CD4-positive, alpha-beta memory T cell (primary cell): ENCODE data around the gene GPHA2. TPM values are rescaled to one million over a fixed set of nuclear protein-coding genes. Genes with fewer than 3 reads are reported as not detected.

Source experiments
- CTCF ChIA-PET: fragments of 350-600 bp; sonication (Branson Sonifier 250); formaldehyde crosslinking; loops from one replicate; lab custom pipeline; 2021; ENCODE audit warnings: inconsistent platforms; ENCODE audit not compliant: partially characterized antibody; lab: Charles Lee
- POLR2A ChIA-PET: fragments of 350-600 bp; sonication (Branson Sonifier 250); formaldehyde crosslinking; loops from one replicate; lab custom pipeline; 2021; ENCODE audit not compliant: partially characterized antibody; lab: Charles Lee
- DNase-seq, 5 donors: peaks; one replicate each; pipeline versions ENCODE4 v3.0.0 to v3.0.0-alpha.2; 2020 to 2022; ENCODE audit warnings: mixed read lengths in 1 of 5
- H3K27ac ChIP-seq: one replicate; pipeline ENCODE4 v1.7.0; 2013; ENCODE audit warnings: low read depth, low read length
- H3K27me3 ChIP-seq: 2 replicates; pipeline ENCODE4 v1.7.0; 2013; ENCODE audit warnings: mild to moderate bottlenecking, low read length, moderate library complexity; ENCODE audit not compliant: insufficient read depth
- H3K36me3 ChIP-seq: 2 replicates; pipeline ENCODE4 v1.7.0; 2013; ENCODE audit warnings: mild to moderate bottlenecking, low read length, moderate library complexity; ENCODE audit not compliant: insufficient read depth
- H3K4me1 ChIP-seq: 2 replicates; pipeline ENCODE4 v1.7.0; 2013; ENCODE audit warnings: mild to moderate bottlenecking, low read length, moderate library complexity; ENCODE audit not compliant: insufficient read depth
- H3K4me3 ChIP-seq, 2 donors: one replicate each; pipeline ENCODE4 v1.7.0; 2013; ENCODE audit warnings: low read length in 2 of 2, mild to moderate bottlenecking in 1 of 2
- H3K9me3 ChIP-seq, 2 donors: one replicate each; pipeline ENCODE4 v1.7.0; 2013; ENCODE audit warnings: low read length in 2 of 2, control low read depth in 1 of 2; ENCODE audit not compliant: control insufficient read depth in 1 of 2
- H3K27ac Mint-ChIP-seq, 7 donors: one replicate each; pipeline ENCODE4 v1.8.0; 2020 to 2021; ENCODE audit warnings: mixed read lengths in 7 of 7, mild to moderate bottlenecking in 6 of 7, inconsistent platforms in 3 of 7, moderate library complexity in 3 of 7
- H3K27me3 Mint-ChIP-seq, 2 donors: one replicate each; pipeline ENCODE4 v1.8.0; 2020 to 2021; ENCODE audit warnings: mixed read lengths in 2 of 2
- H3K36me3 Mint-ChIP-seq, 2 donors: one replicate each; pipeline ENCODE4 v1.8.0; 2020 to 2021; ENCODE audit warnings: mixed read lengths in 2 of 2, inconsistent platforms in 1 of 2, mild to moderate bottlenecking in 1 of 2
- H3K4me1 Mint-ChIP-seq, 4 donors: one replicate each; pipeline ENCODE4 v1.8.0; 2020 to 2021; ENCODE audit warnings: mixed read lengths in 4 of 4, mild to moderate bottlenecking in 1 of 4
- H3K4me3 Mint-ChIP-seq, 8 donors: one replicate each; pipeline ENCODE4 v1.8.0; 2020 to 2021; ENCODE audit warnings: mixed read lengths in 8 of 8, mild to moderate bottlenecking in 7 of 8, moderate library complexity in 6 of 8, inconsistent platforms in 3 of 8
- H3K9me3 Mint-ChIP-seq, 8 donors: one replicate each; pipeline ENCODE4 v1.8.0; 2020 to 2021; ENCODE audit warnings: mixed read lengths in 8 of 8, mild to moderate bottlenecking in 5 of 8, inconsistent platforms in 3 of 8, moderate library complexity in 1 of 8
- intact Hi-C: fragments of 100-400 bp; cut with micrococcal nuclease; formaldehyde crosslinking; loops from one replicate; pipeline ENCODE4 v1.15.1; 2023
- polyA plus RNA-seq, 2 donors: library from polyadenylated mRNA; unstranded; fragments of 300-500 nt; fragmentation: Illumina TruSeq; gene quantifications; one replicate each; pipeline ENCODE4 v1.2.3, GENCODE V29; 2021
- total RNA-seq, 2 experiments: library from RNA; stranded (reverse); gene quantifications; one replicate each; pipeline ENCODE4 v1.2.3, GENCODE V29; 2021

GPHA2 gene
- total and polyA plus RNA-seq, 4 experiments from 2014 or later, result 0.47 TPM; not detected in 3

- ChIA-PET POLR2A (no interaction called here), CTCF (no interaction called here)
- Mint-ChIP-seq H3K4me1 (peaks cover 7 to 25% (median 19%) of the 10 kb centered on the region in 4 donors), H3K36me3 (no peaks in the 10 kb centered on the region), H3K27me3 (no peaks in the 10 kb centered on the region), H3K27ac (peak overlapping the region in 3 of 7 donors; percentile 9 to 44 (median 31)), H3K9me3 (no peaks in the 10 kb centered on the region), H3K4me3 (no peak overlapping the region)
- H3K9me3 ChIP-seq, result no peaks in the 10 kb centered on the region
- H3K4me1 ChIP-seq, result peaks cover 11% of the 10 kb centered on the region
- H3K27ac ChIP-seq, result no peak overlapping the region
- H3K4me3 ChIP-seq, result no peak overlapping the region
- no peak for DNase-seq
- H3K27me3 ChIP-seq, result no peaks in the 10 kb centered on the region
- H3K36me3 ChIP-seq, result no peaks in the 10 kb centered on the region
- intact Hi-C loops, result no loop called here
Measured at GRCh38 chr11:64969209-64969608, 33.5 kb upstream of the GPHA2 start.

GRCh38 chr11:64967375-64967774 is 31.7 kb upstream of the GPHA2 start:
- peaks cover 10% of the 10 kb centered on the region for H3K4me1 ChIP-seq
- CTCF ChIA-PET, result interaction anchor here (1.1 kb wide), 1 partner anchor 11 kb away, joined by 3 read pairs; no protein-coding TSS in a partner anchor
- Mint-ChIP-seq H3K36me3 (no peaks in the 10 kb centered on the region), H3K9me3 (no peaks in the 10 kb centered on the region), H3K4me3 (no peak overlapping the region), H3K4me1 (peaks cover 7 to 25% (median 18%) of the 10 kb centered on the region in 4 donors), H3K27me3 (peaks cover 0 to 2% of the 10 kb centered on the region in 2 donors), H3K27ac (no peak overlapping the region)
- no peak for DNase-seq
- no peaks in the 10 kb centered on the region for H3K36me3 ChIP-seq
- H3K27ac ChIP-seq, result no peak overlapping the region
- intact Hi-C loops, result no loop called here
- H3K4me3 ChIP-seq, result no peak overlapping the region
- no peaks in the 10 kb centered on the region for H3K9me3 ChIP-seq
- POLR2A ChIA-PET, result no interaction called here
- H3K27me3 ChIP-seq, result no peaks in the 10 kb centered on the region

GRCh38 chr11:64963072-64963631 is 27.5 kb upstream of the GPHA2 start:
- H3K4me1 Mint-ChIP-seq, result peaks cover 0 to 5% (median 2%) of the 10 kb centered on the region in 4 donors
- H3K36me3 Mint-ChIP-seq, result no peaks in the 10 kb centered on the region
- CTCF ChIA-PET, result no interaction called here
- POLR2A ChIA-PET, result no interaction called here
- H3K27me3 Mint-ChIP-seq, result peaks cover 4 to 7% of the 10 kb centered on the region in 2 donors
- H3K27ac Mint-ChIP-seq, result no peak overlapping the region
- Histone ChIP-seq H3K36me3 (no peaks in the 10 kb centered on the region), H3K27me3 (no peaks in the 10 kb centered on the region), H3K4me3 (no peak overlapping the region), H3K9me3 (no peaks in the 10 kb centered on the region), H3K27ac (no peak overlapping the region), H3K4me1 (no peaks in the 10 kb centered on the region)
- H3K9me3 Mint-ChIP-seq, result no peaks in the 10 kb centered on the region
- intact Hi-C loops, result no loop called here
- DNase-seq, result no peak
- no peak overlapping the region for H3K4me3 Mint-ChIP-seq

GRCh38 chr11:64960719-64961118 is 25.0 kb upstream of the GPHA2 start:
- POLR2A ChIA-PET, result interaction anchor here (0.7 kb wide), 1 partner anchor 40 kb away, joined by 3 read pairs; no protein-coding TSS in a partner anchor
- intact Hi-C loops, result no loop called here
- H3K27me3 ChIP-seq, result no peaks in the 10 kb centered on the region
- H3K4me3 Mint-ChIP-seq, result no peak overlapping the region
- H3K36me3 ChIP-seq, result no peaks in the 10 kb centered on the region
- CTCF ChIA-PET, result no interaction called here
- H3K27ac Mint-ChIP-seq, result no peak overlapping the region
- H3K4me3 ChIP-seq, result no peak overlapping the region
- peaks cover 0 to 1% (median 0%) of the 10 kb centered on the region in 4 donors for H3K4me1 Mint-ChIP-seq
- H3K4me1 ChIP-seq, result no peaks in the 10 kb centered on the region
- no peak for DNase-seq
- H3K27ac ChIP-seq, result no peak overlapping the region
- no peaks in the 10 kb centered on the region for H3K9me3 ChIP-seq
- H3K9me3 Mint-ChIP-seq, result no peaks in the 10 kb centered on the region
- no peaks in the 10 kb centered on the region for H3K36me3 Mint-ChIP-seq
- H3K27me3 Mint-ChIP-seq, result peaks cover 4 to 7% of the 10 kb centered on the region in 2 donors

- no peak overlapping the region for H3K27ac Mint-ChIP-seq
- Histone ChIP-seq H3K4me1 (no peaks in the 10 kb centered on the region), H3K27me3 (no peaks in the 10 kb centered on the region), H3K9me3 (no peaks in the 10 kb centered on the region), H3K4me3 (no peak overlapping the region), H3K27ac (no peak overlapping the region), H3K36me3 (no peaks in the 10 kb centered on the region)
- no peaks in the 10 kb centered on the region for H3K9me3 Mint-ChIP-seq
- DNase-seq, result no peak
- ChIA-PET POLR2A (no interaction called here), CTCF (no interaction called here)
- no peaks in the 10 kb centered on the region for H3K36me3 Mint-ChIP-seq
- H3K4me1 Mint-ChIP-seq, result no peaks in the 10 kb centered on the region
- no peak overlapping the region for H3K4me3 Mint-ChIP-seq
- intact Hi-C loops, result no loop called here
- H3K27me3 Mint-ChIP-seq, result peaks cover 4 to 7% of the 10 kb centered on the region in 2 donors
Measured at GRCh38 chr11:64959498-64959897, 23.8 kb upstream of the GPHA2 start.

GRCh38 chr11:64954201-64954600 is 18.5 kb upstream of the GPHA2 start:
- Histone ChIP-seq H3K27ac (no peak overlapping the region), H3K4me3 (no peak overlapping the region), H3K27me3 (no peaks in the 10 kb centered on the region), H3K36me3 (no peaks in the 10 kb centered on the region), H3K9me3 (no peaks in the 10 kb centered on the region), H3K4me1 (no peaks in the 10 kb centered on the region)
- ChIA-PET POLR2A (interaction anchor here (1.0 kb wide), 1 partner anchor 49 kb away, joined by 3 read pairs; no protein-coding TSS in a partner anchor), CTCF (no interaction called here)
- Mint-ChIP-seq H3K27ac (no peak overlapping the region), H3K4me3 (no peak overlapping the region), H3K9me3 (no peaks in the 10 kb centered on the region), H3K27me3 (peaks cover 2 to 8% of the 10 kb centered on the region in 2 donors), H3K4me1 (no peaks in the 10 kb centered on the region), H3K36me3 (no peaks in the 10 kb centered on the region)
- intact Hi-C loops, result no loop called here
- DNase-seq, result no peak

GRCh38 chr11:64951529-64951928 is 15.8 kb upstream of the GPHA2 start:
- POLR2A ChIA-PET, result no interaction called here

More at GRCh38 chr11:64951529-64951928, 15.8 kb upstream of the GPHA2 start:
- H3K27me3 Mint-ChIP-seq, result peaks cover 0 to 8% of the 10 kb centered on the region in 2 donors
- no peaks in the 10 kb centered on the region for H3K36me3 Mint-ChIP-seq
- H3K4me3 ChIP-seq, result no peak overlapping the region
- no peak overlapping the region for H3K27ac ChIP-seq
- H3K4me1 ChIP-seq, result no peaks in the 10 kb centered on the region
- CTCF ChIA-PET, result interaction anchor here (0.6 kb wide), 1 partner anchor 31 kb away, joined by 3 read pairs; no protein-coding TSS in a partner anchor
- intact Hi-C loops, result no loop called here
- H3K9me3 ChIP-seq, result no peaks in the 10 kb centered on the region
- H3K9me3 Mint-ChIP-seq, result no peaks in the 10 kb centered on the region
- no peaks in the 10 kb centered on the region for H3K27me3 ChIP-seq
- H3K4me3 Mint-ChIP-seq, result no peak overlapping the region
- H3K4me1 Mint-ChIP-seq, result no peaks in the 10 kb centered on the region
- H3K27ac Mint-ChIP-seq, result no peak overlapping the region
- no peaks in the 10 kb centered on the region for H3K36me3 ChIP-seq
- DNase-seq, result no peak
